Smooth muscle cell (in vitro differentiated cells): Measurements from ENCODE around the gene SMARCB1. TPM values are rescaled to one million over a fixed set of nuclear protein-coding genes. Genes with fewer than 3 reads are reported as not detected.

Experiments used
- DNase-seq: peaks from one replicate; lab custom pipeline; 2025; ENCODE audit not compliant: unreplicated experiment; lab: John Stamatoyannopoulos, UW
- H2AFZ ChIP-seq: fragments of 200-600 bp; sonication (generic); 2 replicates; pipeline ENCODE4 v1.6.0; 2016; ENCODE audit warnings: antibody characterized with exemption, low read depth, mild to moderate bottlenecking
- H3F3A ChIP-seq: fragments of 200-600 bp; sonication (generic); 2 replicates; pipeline ENCODE4 v1.6.0; 2017; ENCODE audit warnings: antibody characterized with exemption, low read depth
- H3K27ac ChIP-seq: fragments of 200-600 bp; sonication (generic); 2 replicates; pipeline ENCODE4 v1.5.1; 2016; ENCODE audit warnings: low read depth, mild to moderate bottlenecking
- H3K27me3 ChIP-seq: fragments of 200-600 bp; sonication (generic); 2 replicates; pipeline ENCODE4 v1.6.1; 2016; ENCODE audit warnings: low read depth, mild to moderate bottlenecking
- H3K36me3 ChIP-seq: fragments of 200-600 bp; sonication (generic); 2 replicates; pipeline ENCODE4 v1.5.1; 2016; ENCODE audit warnings: low read depth
- H3K4me1 ChIP-seq: fragments of 200-600 bp; sonication (generic); 2 replicates; pipeline ENCODE4 v1.5.1; 2016; ENCODE audit warnings: low read depth
- H3K4me2 ChIP-seq: fragments of 200-600 bp; sonication (generic); 2 replicates; pipeline ENCODE4 v1.6.0; 2016; ENCODE audit warnings: mild to moderate bottlenecking
- H3K4me3 ChIP-seq: fragments of 200-600 bp; sonication (generic); 2 replicates; pipeline ENCODE4 v1.5.1; 2016; ENCODE audit warnings: mild to moderate bottlenecking
- H3K79me2 ChIP-seq: fragments of 200-600 bp; sonication (generic); 2 replicates; pipeline ENCODE4 v1.6.0; 2016; ENCODE audit warnings: low read depth, mild to moderate bottlenecking
- H3K9ac ChIP-seq: fragments of 200-600 bp; sonication (generic); 2 replicates; pipeline ENCODE4 v1.6.0; 2016; ENCODE audit warnings: low read depth
- H3K9me3 ChIP-seq: fragments of 200-600 bp; sonication (generic); replicated peaks from 2 replicates; pipeline ENCODE4 v1.5.1; 2016; ENCODE audit warnings: low read depth
- H4K20me1 ChIP-seq: fragments of 200-600 bp; sonication (generic); 2 replicates; pipeline ENCODE4 v1.6.0; 2016; ENCODE audit warnings: low read depth
- WGBS: methylation state at CpG from one replicate; pipeline ENCODE4 v1.1.7; 2016; ENCODE audit warnings: low lambda C conversion rate; 5-methylcytosine and 5-hydroxymethylcytosine counted together
- polyA plus RNA-seq: library from polyadenylated mRNA; unstranded; fragments of >200 nt; fragmentation: Nextera tagmentation; extraction: Ambion mirVana; gene quantifications from 2 replicates; pipeline ENCODE4 v1.2.1, GENCODE V29; 2016
- total RNA-seq: library from RNA; depleted of rRNA; stranded (reverse); fragments of >200 nt; gene quantifications from 2 replicates; pipeline ENCODE4 v1.2.3, GENCODE V29; 2014
- TF ChIP-seq, protein P1 (sequence below): fragments of 200-600 bp; sonication (generic); IDR thresholded peaks from 2 replicates; pipeline ENCODE4 v1.5.1; 2017; ENCODE audit warnings: borderline replicate concordance, mild to moderate bottlenecking, antibody characterized with exemption; ENCODE audit not compliant: insufficient read depth, poor library complexity, severe bottlenecking

Gene SMARCB1
- total and polyA plus RNA-seq, 2 experiments from 2014 or later = 65.8 to 124 TPM

DNA sequence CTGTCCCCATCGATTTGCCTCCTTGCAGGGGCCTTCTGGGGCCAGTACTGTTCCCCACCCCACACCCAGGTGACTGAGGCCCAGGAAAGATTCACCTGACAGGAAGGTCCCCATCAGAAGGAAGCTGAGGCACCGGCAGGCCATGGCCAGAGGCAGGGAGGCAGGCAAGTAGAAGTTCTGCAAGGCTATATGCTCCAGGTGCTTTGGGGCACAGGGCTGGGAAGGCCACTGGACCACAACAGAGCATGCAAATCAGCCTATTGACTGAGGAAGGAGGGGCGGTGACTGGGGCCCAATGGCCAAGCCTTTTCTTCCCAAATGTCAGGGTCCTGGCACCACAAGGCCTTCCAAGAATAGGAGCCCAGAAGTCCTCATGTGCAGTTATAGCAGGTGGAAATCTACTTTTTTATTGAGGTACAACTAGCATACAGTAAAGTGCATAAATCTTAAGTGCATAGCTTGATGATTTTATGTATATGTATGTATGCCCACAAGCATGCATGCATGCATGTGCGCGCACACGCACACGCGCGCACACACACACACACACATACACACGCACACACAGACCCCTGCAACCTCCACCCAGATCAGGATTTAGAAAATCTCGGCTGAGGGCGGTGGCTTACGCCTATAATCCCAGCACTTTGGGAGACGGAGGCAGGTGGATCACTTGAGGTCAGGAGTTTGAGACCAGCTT lies 32.4 kb upstream of the SMARCB1 start, which contains the start of gene VPREB3:
TSS of gene VPREB3 (minus strand) at position 206 of the 700 bp plus-strand sequence. CDS start at position 144, 62 bp downstream.
- Histone ChIP-seq H3K27me3 (no peaks in the 10 kb centered on the region), H3K79me2 (peaks cover 14% of the 10 kb centered on the region), H3K9ac (no peak within 1 kb of the TSS), H3K4me2 (no peak within 1 kb of the TSS), H3K4me3 (no peak within 1 kb of the TSS), H3F3A (no peaks in the 10 kb centered on the region), H4K20me1 (no peaks in the 10 kb centered on the region), H2AFZ (no peak within 1 kb of the TSS), H3K4me1 (peaks cover 11% of the 10 kb centered on the region), H3K36me3 (no peaks in the 10 kb centered on the region), H3K27ac (no peak within 1 kb of the TSS), H3K9me3 (no peaks in the 10 kb centered on the region)
- 95% methylated on average over 14 of the region's 14 CpGs for WGBS
- TF ChIP-seq, protein P1, sequence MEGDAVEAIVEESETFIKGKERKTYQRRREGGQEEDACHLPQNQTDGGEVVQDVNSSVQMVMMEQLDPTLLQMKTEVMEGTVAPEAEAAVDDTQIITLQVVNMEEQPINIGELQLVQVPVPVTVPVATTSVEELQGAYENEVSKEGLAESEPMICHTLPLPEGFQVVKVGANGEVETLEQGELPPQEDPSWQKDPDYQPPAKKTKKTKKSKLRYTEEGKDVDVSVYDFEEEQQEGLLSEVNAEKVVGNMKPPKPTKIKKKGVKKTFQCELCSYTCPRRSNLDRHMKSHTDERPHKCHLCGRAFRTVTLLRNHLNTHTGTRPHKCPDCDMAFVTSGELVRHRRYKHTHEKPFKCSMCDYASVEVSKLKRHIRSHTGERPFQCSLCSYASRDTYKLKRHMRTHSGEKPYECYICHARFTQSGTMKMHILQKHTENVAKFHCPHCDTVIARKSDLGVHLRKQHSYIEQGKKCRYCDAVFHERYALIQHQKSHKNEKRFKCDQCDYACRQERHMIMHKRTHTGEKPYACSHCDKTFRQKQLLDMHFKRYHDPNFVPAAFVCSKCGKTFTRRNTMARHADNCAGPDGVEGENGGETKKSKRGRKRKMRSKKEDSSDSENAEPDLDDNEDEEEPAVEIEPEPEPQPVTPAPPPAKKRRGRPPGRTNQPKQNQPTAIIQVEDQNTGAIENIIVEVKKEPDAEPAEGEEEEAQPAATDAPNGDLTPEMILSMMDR = no peak
- no peak for DNase-seq

DNA sequence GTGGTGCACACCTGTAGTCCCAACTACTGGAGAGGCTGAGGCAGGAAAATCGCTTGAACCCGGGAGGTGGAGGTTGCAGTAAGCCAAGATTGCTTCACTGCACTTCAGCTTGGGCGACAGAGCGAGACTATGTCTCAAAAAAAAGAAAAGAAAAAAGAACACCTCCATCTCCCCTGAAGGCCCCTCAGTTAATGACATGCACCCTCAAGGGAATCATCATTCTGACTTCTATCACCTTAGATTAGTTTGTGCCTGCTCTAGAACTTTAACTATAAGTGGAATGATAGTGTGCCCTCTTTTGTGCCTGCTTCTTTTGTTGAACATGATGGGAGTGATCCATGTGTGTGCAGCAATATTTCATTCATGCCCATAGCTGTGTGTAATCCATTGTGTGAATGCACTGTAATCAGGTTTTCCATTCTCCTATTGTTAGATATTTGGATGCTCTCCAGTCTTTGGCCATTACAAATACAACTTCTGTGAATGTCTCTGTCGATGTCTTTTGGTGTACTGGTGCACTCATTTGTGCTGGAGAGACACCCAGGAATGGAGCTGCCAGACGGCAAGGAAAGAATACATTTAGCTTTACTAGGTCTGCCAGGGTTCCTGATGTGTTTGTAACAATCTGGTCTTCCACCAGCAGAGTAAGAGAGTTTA lies 31.7 kb upstream of the SMARCB1 start:
- DNase-seq = no peak
- Histone ChIP-seq H3K79me2 (peaks cover 7% of the 10 kb centered on the region), H3K9me3 (no peaks in the 10 kb centered on the region)

DNA sequence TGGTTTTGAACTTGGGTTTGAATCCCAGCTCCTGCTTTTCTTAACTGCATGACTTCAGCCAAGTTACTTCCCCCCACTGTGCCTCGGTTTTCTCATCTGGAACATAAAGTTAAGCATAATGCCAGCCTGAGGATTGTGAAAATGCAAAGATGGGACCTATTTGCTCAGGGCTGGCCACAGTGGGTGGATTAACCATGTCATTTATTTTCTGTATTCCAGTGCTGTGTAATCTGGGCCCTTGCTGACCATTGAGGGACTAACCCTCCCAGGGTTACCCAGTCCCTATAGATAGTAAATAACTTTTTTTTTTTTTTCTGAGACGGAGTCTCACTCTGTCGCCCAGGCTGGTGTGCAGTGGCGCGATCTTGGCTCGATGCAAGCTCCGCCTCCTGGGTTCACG lies 31.1 kb upstream of the SMARCB1 start:
- H3K4me2 ChIP-seq = no peak overlapping the region
- TF ChIP-seq, protein P1 = no peak
- H3K9me3 ChIP-seq = no peaks in the 10 kb centered on the region
- no peak overlapping the region for H3K4me3 ChIP-seq
- H4K20me1 ChIP-seq = no peaks in the 10 kb centered on the region
- no peak overlapping the region for H2AFZ ChIP-seq
- peaks cover 4% of the 10 kb centered on the region for H3K4me1 ChIP-seq
- no peak overlapping the region for H3K9ac ChIP-seq
- peaks cover 1% of the 10 kb centered on the region for H3K79me2 ChIP-seq
- no peak overlapping the region for H3K27ac ChIP-seq
- WGBS = 97% methylated on average over 8 of the region's 8 CpGs
- DNase-seq = no peak
- no peaks in the 10 kb centered on the region for H3K27me3 ChIP-seq
- no peaks in the 10 kb centered on the region for H3K36me3 ChIP-seq
- H3F3A ChIP-seq = no peaks in the 10 kb centered on the region

More for the DNA sequence above, 31.7 kb upstream of the SMARCB1 start:
- Histone ChIP-seq H3K4me1 (peaks cover 7% of the 10 kb centered on the region), H4K20me1 (no peaks in the 10 kb centered on the region), H3K27me3 (no peaks in the 10 kb centered on the region), H3K36me3 (no peaks in the 10 kb centered on the region), H3K9ac (no peak overlapping the region), H3K4me3 (no peak overlapping the region), H3K4me2 (no peak overlapping the region), H2AFZ (no peak overlapping the region), H3K27ac (no peak overlapping the region), H3F3A (no peaks in the 10 kb centered on the region)
- TF ChIP-seq, protein P1 = no peak
- WGBS = 89% methylated on average over 6 of the region's 6 CpGs

DNA sequence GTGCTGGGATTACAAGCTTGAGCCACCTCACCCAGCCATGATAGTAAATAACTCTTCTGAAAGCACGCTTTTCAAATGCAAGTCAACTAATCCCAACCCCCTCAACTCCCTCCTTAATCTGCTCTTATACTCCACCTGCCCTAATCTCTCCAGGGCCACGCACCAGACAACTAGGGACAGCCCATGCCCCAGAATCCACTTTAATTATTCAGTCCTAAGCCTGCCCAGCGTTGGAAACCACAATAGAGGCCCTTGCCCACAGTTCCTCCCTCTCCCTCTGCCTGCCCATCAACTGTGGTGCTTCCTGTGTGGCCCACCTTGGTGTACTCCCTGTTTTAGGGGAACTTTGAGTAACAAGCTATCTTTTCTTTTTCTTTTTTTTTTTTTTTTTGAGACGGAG lies 29.9 kb upstream of the SMARCB1 start:
- no peaks in the 10 kb centered on the region for H3K27me3 ChIP-seq
- TF ChIP-seq, protein P1 = no peak
- no peaks in the 10 kb centered on the region for H4K20me1 ChIP-seq
- no peaks in the 10 kb centered on the region for H3K9me3 ChIP-seq
- H3K36me3 ChIP-seq = no peaks in the 10 kb centered on the region
- no peak overlapping the region for H2AFZ ChIP-seq
- H3K27ac ChIP-seq = no peak overlapping the region
- no peaks in the 10 kb centered on the region for H3F3A ChIP-seq
- H3K4me3 ChIP-seq = no peak overlapping the region
- no peak overlapping the region for H3K9ac ChIP-seq
- no peak for DNase-seq
- H3K4me1 ChIP-seq = no peaks in the 10 kb centered on the region
- H3K4me2 ChIP-seq = no peak overlapping the region
- 67% methylated on average over 4 of the region's 4 CpGs for WGBS
- H3K79me2 ChIP-seq = no peaks in the 10 kb centered on the region
